BJ (cell line): ENCODE data around the gene CFAP69. TPM values are rescaled to one million over a fixed set of nuclear protein-coding genes. Genes with fewer than 3 reads are reported as not detected.

Experiments used
- CTCF ChIA-PET: fragments of 350-600 bp; formaldehyde crosslinking; extraction: SDS; loops from one replicate; lab custom pipeline; 2021; ENCODE audit warnings: antibody characterized with exemption, inconsistent platforms; lab: Yijun Ruan, JAX
- POLR2A ChIA-PET: fragments of 300-600 bp; sonication (Branson Sonifier 250); formaldehyde crosslinking; extraction: SDS; loops from one replicate; lab custom pipeline; 2021; ENCODE audit warnings: antibody characterized with exemption; lab: Charles Lee
- DNase-seq: peaks from one replicate; pipeline ENCODE4 v3.0.0-alpha.2; 2011; ENCODE audit warnings: low read depth
- H3K27me3 ChIP-seq: 2 replicates; pipeline ENCODE4 v1.6.0; 2011; ENCODE audit warnings: low read length; ENCODE audit not compliant: control insufficient read depth, insufficient read depth
- H3K36me3 ChIP-seq: 2 replicates; pipeline ENCODE4 v1.5.1; 2011; ENCODE audit warnings: low read length; ENCODE audit not compliant: control insufficient read depth, insufficient read depth
- H3K4me3 ChIP-seq: 2 replicates; pipeline ENCODE4 v1.5.1; 2011; ENCODE audit warnings: low read depth, mild to moderate bottlenecking, control low read depth, low read length
- polyA plus RNA-seq: library from polyadenylated mRNA; depleted of rRNA; stranded (reverse); fragments of >200 nt; gene quantifications from 2 replicates; pipeline ENCODE4 v1.2.3, GENCODE V29; 2011
- TF ChIP-seq, protein P1 (sequence below): IDR thresholded peaks from 2 replicates; pipeline ENCODE4 v1.5.1; 2011; ENCODE audit warnings: low read depth, mild to moderate bottlenecking, control low read depth, inconsistent platforms, low read length, moderate library complexity; ENCODE audit not compliant: insufficient read depth

The CFAP69 gene
- polyA plus RNA-seq, 1 experiment: 0.90 TPM

DNA sequence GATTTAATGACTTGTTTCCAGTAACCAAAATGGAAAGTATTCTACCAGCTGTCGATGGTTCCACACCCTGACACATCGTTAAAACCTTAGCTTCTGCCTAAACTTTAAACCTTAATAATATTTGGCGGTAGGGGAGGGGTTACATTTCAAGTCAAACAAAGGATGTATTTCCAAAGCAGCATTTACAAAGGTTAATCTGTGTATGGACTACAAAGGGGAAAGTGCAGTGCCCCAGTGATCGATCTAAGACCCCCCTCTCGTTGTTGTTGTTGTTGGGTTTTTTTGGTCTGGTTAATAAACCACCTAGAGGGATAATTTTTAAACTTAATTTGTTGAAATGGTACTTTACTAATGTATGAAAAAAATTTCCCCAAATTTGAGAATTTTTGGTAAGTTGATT lies 34.5 kb upstream of the CFAP69 start:
- ChIA-PET POLR2A (no interaction called here), CTCF (interaction anchor here (0.7 to 2.1 kb wide), 2 partner anchors 9 to 14 kb away, joined by 3 to 20 read pairs; no protein-coding TSS in a partner anchor)
- Histone ChIP-seq H3K4me3 (no peak overlapping the region), H3K27me3 (no peaks in the 10 kb centered on the region), H3K36me3 (no peaks in the 10 kb centered on the region)
- TF ChIP-seq, protein P1, sequence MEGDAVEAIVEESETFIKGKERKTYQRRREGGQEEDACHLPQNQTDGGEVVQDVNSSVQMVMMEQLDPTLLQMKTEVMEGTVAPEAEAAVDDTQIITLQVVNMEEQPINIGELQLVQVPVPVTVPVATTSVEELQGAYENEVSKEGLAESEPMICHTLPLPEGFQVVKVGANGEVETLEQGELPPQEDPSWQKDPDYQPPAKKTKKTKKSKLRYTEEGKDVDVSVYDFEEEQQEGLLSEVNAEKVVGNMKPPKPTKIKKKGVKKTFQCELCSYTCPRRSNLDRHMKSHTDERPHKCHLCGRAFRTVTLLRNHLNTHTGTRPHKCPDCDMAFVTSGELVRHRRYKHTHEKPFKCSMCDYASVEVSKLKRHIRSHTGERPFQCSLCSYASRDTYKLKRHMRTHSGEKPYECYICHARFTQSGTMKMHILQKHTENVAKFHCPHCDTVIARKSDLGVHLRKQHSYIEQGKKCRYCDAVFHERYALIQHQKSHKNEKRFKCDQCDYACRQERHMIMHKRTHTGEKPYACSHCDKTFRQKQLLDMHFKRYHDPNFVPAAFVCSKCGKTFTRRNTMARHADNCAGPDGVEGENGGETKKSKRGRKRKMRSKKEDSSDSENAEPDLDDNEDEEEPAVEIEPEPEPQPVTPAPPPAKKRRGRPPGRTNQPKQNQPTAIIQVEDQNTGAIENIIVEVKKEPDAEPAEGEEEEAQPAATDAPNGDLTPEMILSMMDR: no peak
- DNase-seq: no peak

DNA sequence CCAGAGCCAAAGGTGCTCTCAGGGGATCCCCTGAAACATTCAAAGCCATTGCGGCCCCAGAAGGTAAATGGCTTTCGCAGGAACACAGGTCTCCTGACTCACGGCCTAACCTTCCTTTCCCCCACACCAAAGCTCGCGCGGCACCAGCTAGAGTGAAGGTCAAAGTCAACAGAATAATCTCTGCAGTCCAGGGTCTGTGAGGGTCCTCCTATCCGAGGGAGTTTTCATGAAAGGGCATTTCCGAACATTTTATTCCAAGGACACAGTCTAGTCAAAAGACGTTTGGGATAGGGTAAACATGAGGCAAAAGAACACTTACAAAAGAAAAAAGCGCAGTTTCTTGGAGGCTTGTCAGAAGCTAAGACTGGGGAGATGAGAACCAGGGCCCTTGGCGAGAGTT lies 34.0 kb upstream of the CFAP69 start:
- H3K4me3 ChIP-seq: peak overlapping the region; percentile 76
- POLR2A ChIA-PET: interaction anchor here (0.6 kb wide), 1 partner anchor 61 kb away, joined by 3 read pairs; no protein-coding TSS in a partner anchor
- no peaks in the 10 kb centered on the region for H3K27me3 ChIP-seq
- no peak for DNase-seq
- CTCF ChIA-PET: interaction anchor here (0.6 to 2.3 kb wide), 25 partner anchors 8 to 626 kb away, joined by 3 to 20 read pairs (median 4); partner anchors contain the start of gene STEAP1
- H3K36me3 ChIP-seq: no peaks in the 10 kb centered on the region
- TF ChIP-seq, protein P1: no peak

DNA sequence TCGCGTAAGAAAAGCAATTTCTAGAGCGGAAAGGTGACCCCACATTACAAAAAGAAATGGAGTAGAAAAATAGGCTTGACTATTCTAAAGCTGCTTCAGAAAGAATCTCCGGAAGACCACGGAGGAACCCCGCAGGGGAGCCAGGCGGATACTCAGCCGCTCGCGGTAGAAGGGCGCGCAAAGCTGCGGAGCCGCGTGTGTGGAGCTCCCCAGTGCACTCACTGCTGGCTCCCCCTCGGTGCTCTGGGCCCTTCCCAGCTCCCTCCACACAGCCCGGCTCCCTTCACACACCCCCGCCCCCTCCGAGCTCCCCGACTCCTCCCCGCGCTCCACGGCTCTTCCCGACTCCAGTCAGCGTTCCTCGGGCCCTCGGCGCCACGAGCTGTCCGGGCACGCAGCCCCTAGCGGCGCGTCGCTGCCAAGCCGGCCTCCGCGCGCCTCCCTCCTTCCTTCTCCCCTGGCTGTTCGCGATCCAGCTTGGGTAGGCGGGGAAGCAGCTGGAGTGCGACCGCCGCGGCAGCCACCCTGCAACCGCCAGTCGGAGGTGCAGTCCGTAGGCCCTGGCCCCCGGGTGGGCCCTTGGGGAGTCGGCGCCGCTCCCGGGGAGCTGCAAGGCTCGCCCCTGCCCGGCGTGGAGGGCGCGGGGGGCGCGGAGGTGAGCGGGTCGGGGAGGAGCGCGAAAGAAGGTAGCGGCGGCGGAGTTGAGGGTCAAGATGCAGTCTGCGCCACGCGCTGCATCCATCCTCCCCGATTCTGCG lies 33.4 kb upstream of the CFAP69 start, which contains the start of gene STEAP2:
STEAP2 (plus strand) TSS at position 350 of the 758 bp plus-strand sequence. CDS start 13,343 bp downstream, outside the sequence.
- POLR2A ChIA-PET: interaction anchor here (0.6 to 0.7 kb wide), 2 partner anchors 19 to 60 kb away, joined by 3 to 15 read pairs; no protein-coding TSS in a partner anchor
- TF ChIP-seq, protein P1: peak; percentile 78
- H3K27me3 ChIP-seq: no peaks in the 10 kb centered on the region
- H3K4me3 ChIP-seq: peak within 1 kb of the TSS; percentile 76
- no peaks in the 10 kb centered on the region for H3K36me3 ChIP-seq
- peak; percentile 48 for DNase-seq
- CTCF ChIA-PET: interaction anchor here (0.6 to 2.3 kb wide), 29 partner anchors 9 to 1950 kb away, joined by 3 to 20 read pairs (median 4); partner anchors contain the start of gene STEAP1

DNA sequence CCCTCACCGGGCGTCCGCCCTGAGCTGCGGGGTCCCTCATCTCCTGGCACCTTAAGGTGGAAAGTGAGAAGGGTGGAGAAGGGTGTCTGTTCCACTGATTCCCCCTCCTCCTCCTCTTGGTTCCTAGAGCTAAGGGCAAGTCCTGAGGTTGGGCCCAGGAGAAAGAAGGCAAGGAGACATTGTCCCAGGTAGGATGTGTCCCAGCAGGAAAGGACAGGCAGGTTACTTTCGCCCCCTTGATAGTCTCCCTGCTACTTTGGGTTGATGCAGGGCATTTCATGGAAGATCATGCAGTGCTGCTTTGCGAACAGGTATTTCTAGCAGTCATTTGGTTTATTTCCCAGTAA lies 32.9 kb upstream of the CFAP69 start:
- Histone ChIP-seq H3K4me3 (peak overlapping the region; percentile 76), H3K27me3 (no peaks in the 10 kb centered on the region), H3K36me3 (no peaks in the 10 kb centered on the region)
- TF ChIP-seq, protein P1: no peak
- POLR2A ChIA-PET: interaction anchor here (0.7 kb wide), 1 partner anchor 19 kb away, joined by 15 read pairs; no protein-coding TSS in a partner anchor
- CTCF ChIA-PET: interaction anchor here (0.6 to 2.3 kb wide), 21 partner anchors 8 to 1950 kb away, joined by 3 to 20 read pairs (median 5); partner anchors contain the start of gene STEAP1
- DNase-seq: no peak

DNA sequence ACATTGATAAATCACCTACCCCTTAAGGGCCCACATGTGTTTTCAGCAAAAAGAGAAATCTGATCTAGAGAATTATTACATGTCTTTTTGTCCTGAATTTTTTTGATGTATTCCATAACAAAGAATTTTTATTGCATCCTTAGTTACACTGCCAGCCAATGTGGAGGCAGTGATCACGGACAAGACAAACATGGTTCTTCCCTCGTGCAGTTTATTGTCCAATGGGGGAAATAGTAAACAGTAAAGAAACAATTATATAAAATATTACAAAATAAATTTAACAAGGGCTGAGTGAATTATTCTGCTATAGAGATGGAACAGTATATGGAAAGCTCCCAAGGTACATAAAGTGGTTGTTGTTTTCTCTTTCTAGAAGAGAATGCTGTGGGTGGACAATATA lies 31.5 kb upstream of the CFAP69 start:
- Histone ChIP-seq H3K4me3 (no peak overlapping the region), H3K36me3 (no peaks in the 10 kb centered on the region), H3K27me3 (no peaks in the 10 kb centered on the region)
- TF ChIP-seq, protein P1: no peak
- CTCF ChIA-PET: interaction anchor here (1.9 to 2.3 kb wide), 2 partner anchors 25 to 35 kb away, joined by 4 to 7 read pairs; no protein-coding TSS in a partner anchor
- DNase-seq: no peak
- POLR2A ChIA-PET: no interaction called here
